Stimulated activated CD8-positive, alpha-beta memory T cell treated with anti-CD3 and anti-CD28 coated beads, Interleukin-12 subunit alpha, Interleukin-12 subunit beta, amount 100 ng/mL, for 24 hours (primary cell): ENCODE measurements around the gene ANKRD39.
"Not testable (repeated sequence)": the region's sequence is repeated elsewhere in the genome, so short reads cannot be mapped to it uniquely, and the experiment has no call there.

ENCODE experiments used
- DNase-seq: peaks from one replicate; pipeline ENCODE4 v3.0.0-alpha.2; 2020; ENCODE audit errors: extremely low read depth

Gene ANKRD39

DNA sequence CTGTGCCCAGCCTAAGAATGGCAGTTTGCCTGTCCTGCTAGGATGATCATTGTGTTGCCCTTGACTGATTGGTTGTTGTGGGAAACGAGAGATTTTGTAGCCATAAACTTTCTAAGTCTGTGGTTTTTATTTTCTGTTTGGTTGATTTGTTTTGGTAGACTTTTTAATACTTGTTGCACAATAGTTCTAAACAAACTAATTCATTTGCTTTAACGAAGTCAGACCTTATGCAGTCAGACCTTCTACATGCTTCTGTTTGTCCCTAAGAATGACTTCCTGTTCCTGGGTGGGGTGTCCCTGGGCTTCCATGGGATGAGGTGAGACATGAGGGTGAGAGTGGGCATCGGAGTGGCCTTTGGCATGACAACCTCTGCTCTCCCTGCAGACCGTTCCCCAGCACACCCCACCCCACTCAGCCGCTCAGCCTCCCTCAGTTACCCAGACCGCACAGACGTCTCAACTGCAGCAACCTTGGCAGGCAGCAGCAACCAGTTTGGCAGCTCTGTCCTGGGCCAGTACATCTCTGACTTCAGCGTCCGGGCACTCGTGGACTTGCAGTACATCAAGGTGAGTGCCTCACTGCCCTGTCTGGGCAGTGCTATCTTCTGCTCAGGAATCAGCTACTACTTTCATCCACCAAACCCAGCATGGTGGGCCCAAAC is 49.5 kb downstream of the ANKRD39 start:
- no peak for DNase-seq

DNA sequence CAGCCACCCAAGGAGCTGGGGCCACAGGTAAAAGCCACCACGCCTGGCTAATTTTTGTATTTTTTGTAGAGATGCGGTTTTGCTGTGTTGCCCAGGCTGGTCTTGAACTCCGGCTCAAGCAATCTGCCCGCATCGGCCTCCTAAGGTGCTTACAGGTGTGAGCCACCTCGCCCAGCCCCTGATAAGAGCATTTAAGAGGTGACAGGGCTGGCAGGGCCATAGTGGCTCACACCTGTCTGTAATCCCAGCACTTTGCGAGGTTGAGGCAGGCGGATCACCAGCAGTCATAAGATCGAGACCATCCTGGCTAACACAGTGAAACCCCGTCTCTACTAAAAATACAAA is 50.7 kb downstream of the ANKRD39 start:
- DNase-seq = no peak

DNA sequence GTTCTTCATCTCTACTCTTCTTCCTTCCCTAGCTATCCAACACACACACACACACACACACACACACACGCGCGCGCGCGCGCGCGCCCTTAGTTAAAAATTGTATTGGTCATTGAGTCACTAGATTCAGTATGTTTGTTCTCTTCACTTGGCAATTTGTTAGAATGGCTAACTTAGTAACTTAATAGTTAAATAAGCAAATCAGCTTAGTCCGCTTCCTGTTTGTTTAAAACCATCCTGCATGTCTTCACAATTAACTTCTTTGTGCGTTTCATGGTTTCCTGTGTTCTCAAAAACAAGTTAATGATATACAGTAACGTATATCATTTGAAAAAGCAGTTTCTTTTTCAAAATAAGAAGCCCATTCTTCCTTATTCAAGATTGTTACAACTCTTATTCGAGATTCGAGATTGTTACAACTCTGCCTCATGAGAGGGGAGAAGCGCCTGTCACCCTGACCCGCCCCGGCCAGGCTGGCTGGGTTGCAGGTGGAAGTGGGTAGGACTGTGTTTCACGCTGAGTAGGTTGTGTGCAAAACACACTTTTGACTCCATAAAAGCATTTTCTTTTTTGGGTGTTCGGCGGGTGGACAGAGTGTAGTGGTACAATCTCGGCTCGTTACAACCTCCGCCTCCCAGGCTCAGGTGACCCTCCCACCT is 51.2 kb downstream of the ANKRD39 start:
- no peak for DNase-seq

DNA sequence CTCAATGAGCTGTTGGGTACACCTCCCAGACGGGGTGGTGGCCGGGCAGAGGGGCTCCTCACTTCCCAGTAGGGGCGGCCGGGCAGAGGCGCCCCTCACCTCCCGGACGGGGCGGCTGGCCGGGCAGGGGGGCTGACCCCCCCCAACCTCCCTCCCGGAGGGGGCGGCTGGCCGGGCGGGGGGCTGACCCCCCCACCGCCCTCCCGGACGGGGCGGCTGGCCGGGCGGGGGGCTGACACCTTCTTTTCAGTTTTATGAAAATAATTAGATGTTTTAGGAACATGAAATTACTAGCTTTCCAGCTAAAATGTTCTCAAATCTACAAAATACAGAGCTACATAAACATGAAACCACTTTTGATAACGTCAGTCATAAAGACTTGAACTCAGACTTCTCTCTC is 51.9 kb downstream of the ANKRD39 start:
- not testable (repeated sequence) for DNase-seq

DNA sequence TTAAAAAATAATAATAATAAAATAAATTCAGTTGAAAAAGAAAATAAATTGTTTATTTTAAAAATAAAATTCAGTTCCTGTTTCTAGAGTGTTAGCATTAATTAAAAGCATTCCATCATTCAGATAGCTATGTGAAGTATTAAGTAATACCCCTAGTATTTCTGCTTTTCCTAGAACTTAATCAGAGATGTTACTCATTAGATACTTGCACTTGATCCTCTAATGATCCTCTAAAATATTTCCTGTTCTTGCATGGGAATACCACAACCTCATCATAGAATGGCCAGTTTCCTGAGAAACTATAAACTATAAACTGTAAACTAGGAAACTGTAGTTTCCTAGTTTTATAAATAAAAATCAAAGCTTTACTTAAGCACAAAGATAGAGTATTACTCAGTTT is 52.8 kb downstream of the ANKRD39 start:
- no peak for DNase-seq

DNA sequence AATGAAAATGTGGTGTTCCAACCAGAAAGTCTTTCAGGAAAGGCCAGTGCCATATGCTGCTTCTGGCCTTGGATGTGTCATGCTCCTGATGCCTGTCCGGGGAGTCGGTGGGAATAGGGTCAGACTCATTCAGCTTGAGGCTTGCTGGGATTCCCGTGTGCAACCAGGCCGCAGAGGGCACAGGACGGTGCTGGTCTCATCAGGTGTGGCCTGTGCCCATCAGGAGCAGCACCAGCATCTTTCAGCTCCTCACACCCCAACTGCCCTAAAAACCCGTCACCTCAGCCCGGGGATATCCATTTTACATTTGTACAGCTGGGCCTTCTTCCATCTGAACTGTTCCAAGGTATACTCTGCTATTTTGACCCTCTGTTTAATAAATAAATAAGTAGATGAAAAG is 55.1 kb downstream of the ANKRD39 start:
- DNase-seq = no peak

DNA sequence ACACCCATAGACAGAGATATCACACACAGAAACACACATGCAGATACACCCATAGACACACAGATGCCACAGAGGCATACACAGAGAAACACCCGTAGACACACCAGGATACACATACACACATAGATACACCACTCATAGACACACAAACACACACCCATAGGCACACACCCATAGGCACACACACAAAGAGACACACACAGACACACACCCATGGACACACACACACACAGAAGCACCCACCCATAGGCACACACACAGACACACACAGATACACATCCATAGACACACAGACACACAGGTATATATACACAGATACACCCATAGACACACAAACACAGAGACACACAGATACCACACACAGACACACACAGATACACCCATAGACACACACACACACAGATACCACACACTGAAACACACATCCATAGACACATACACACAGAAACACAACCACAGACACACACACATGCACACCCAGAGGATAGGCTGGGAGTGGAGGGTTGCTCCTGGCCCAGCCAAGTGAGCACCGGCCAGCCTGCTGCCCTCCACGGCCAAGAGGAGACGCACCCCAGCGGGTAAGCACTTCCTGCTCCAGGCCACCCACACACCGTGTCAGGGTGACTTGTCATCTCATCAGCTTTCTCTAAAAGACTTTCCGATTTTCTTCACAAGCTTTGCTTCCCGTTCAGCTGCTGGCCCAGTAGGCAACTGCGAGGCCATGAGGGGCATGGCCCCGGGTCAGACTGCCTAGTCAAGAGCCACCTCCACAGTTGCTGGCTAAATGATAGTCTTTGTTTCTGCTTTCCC is 55.8 kb downstream of the ANKRD39 start:
- DNase-seq = no peak

DNA sequence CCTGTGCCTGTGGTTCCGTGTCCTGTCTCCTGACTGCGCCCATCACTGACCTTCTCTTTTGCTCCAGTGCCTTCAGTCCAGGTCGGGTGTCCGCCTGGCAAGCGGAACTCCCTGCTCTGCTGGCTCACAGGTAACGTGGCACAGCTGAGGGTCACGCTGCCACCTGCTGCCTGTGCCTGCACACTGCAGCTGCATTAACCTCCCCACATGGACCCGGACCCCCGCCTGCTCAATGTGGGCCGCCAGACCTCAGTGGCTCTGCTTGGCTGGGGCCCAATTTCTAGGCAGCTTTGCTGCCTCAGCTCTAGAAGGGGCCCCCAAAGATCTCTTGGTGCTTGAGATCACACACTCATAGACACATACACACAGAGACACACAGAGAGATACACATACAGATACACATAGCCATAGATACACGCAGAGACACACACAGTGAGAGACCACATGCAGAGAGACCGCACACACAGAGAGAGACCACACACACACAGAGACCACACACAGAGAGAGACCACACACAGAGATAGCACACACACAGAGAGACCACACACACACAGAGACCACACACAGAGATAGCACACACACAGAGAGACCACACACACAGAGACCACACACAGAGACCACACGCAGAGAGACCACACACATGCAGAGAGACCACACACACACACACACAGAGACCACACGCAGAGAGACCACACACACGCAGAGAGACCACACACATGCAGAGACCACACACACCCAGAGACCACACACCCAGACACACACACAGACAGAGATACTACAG is 56.6 kb downstream of the ANKRD39 start:
- DNase-seq = no peak

DNA sequence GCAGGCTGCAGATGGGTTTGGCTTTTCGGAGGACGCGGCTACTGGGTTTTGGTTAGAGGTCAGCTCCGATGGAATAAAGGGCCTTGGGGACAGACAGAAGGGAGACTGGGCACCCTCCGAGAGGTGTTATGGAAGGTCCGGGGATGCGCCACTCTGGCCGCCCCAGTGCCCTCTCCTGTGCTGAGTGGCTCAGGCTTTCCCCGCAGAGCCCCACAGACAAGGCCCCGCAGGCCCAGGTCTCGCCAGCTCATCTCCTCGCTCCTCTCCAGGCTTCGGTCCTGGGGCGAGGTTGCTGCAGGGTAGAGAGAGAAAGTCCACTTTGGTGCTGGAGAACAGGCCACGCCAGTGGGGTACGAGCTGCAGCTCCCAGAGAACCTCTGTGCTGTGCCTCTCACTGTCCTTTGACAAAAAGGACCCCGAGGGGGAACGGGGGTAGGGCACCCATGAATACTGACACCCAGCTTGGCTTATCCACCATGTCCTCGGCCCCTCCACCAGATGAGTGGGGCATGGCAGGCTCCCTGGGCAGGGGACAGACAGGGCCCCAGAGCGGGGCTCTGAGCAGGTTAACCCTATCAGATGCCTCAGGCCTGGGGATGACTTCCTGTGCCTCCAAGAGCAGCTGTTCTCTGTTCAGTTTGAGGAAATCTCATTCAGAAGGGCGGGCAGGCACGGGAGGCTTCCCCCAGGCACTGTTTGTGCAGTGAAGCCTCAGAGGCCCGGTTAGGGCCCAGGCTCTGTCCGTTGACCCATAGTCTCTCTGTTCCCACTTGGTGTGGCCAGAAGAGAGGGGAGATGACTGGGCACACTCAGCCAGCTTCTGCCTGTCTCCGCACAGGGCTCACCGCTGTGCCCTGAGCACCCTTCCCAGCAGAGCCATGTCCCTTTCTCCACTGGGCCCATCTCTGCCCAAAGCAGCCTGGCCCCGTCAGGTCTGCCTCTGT is 57.5 kb downstream of the ANKRD39 start:
- DNase-seq = no peak

DNA sequence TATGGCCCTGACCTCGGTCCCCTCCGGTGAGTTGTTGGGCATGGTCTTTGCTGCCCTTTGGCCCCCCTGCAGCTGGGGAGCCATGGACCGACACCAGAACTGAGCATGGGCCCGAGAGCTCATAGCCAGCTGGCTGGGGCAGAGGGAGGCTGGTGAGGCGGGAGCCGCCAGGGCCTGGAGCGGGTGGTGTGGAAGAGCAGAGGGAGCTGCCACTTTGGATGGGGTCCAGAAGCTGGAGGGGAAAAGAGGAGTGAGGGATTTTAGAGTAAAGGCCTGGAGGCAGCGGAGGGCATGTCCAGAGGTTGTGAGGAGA is 58.2 kb downstream of the ANKRD39 start:
- DNase-seq = no peak

DNA sequence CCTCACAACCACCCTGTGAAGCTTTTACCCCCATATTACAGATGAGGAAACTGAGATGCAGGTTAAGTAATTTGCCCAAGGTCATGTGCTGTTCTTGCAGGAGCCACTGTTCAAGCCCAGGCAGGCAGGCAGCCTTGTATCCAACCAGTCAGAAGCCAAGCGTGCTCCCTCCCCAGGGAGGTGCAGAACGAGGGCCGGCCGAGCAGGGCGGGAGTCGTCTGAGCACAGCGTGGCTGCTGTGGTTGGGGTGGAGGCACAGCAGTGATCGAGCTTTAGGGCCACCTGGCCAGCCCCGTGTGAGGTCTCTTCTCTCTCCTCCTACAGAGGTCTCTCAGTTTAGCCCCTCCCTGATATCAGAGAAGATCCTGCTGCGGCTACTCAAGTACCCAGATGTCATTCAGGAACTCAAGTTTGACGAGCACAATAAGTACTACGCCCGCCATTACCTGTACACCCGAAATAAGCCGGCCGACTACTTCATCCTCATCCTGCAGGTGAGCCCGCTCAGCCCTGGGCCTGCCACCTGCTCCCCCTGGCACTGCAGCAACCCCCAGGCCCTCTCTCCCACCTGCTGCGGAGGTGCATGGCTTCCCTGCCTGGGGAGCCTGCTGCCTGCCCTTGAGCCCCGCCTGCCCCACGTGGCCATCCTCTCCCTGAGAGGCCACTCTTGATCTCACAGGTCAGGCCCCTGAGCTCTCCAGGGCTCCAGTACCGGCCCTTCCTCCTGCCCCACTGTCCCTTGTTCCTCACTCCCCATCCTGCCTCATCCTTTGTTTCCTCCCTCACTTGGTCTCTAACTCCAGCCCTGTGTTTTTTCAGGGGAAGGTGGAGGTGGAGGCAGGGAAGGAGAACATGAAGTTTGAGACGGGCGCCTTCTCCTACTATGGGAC is 58.8 kb downstream of the ANKRD39 start:
- no peak for DNase-seq
